ENCODE measurements around the gene HLA-DQB1. TPM values are rescaled to one million over a fixed set of nuclear protein-coding genes. Genes with fewer than 3 reads are reported as not detected.

Gene HLA-DQB1
- total RNA-seq, 4 donors from 2014 or later = 0.14 to 1.9 (median 1.1) TPM; not detected in 1

- H3K27ac ChIP-seq = peak overlapping the region in 2 of 4 donors; percentile 15 to 21
- H3K4me3 ChIP-seq = no peak overlapping the region
- intact Hi-C loops (cut with DNase I; ENCODE audit: low total_unique reads) = no loop called here
- H3K27me3 ChIP-seq = no peaks in the 10 kb centered on the region
- no peaks in the 10 kb centered on the region for H3K4me1 ChIP-seq
- TF ChIP-seq, protein P1, sequence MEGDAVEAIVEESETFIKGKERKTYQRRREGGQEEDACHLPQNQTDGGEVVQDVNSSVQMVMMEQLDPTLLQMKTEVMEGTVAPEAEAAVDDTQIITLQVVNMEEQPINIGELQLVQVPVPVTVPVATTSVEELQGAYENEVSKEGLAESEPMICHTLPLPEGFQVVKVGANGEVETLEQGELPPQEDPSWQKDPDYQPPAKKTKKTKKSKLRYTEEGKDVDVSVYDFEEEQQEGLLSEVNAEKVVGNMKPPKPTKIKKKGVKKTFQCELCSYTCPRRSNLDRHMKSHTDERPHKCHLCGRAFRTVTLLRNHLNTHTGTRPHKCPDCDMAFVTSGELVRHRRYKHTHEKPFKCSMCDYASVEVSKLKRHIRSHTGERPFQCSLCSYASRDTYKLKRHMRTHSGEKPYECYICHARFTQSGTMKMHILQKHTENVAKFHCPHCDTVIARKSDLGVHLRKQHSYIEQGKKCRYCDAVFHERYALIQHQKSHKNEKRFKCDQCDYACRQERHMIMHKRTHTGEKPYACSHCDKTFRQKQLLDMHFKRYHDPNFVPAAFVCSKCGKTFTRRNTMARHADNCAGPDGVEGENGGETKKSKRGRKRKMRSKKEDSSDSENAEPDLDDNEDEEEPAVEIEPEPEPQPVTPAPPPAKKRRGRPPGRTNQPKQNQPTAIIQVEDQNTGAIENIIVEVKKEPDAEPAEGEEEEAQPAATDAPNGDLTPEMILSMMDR (IDR thresholded peaks at IDR 0.05) = peak in 2 of 5 experiments; percentile 33 to 38
- no peak for TF ChIP-seq POLR2A (IDR thresholded peaks at IDR 0.05)
- TF ChIP-seq POLR2AphosphoS5 (IDR thresholded peaks at IDR 0.05) = no peak
- no peak for TF ChIP-seq EP300 (IDR thresholded peaks at IDR 0.05; ENCODE audit: low read depth)
- in situ Hi-C loops (cut with MboI; ENCODE audit: low pct_ligation_motif_present in 1 of 4, low pct_unique_long_range_greater_than_20kb in 1 of 4, low sequenced_read_pairs in 3 of 4) = no loop called here
- 40 to 46% methylated on average over 1 of the region's 1 CpG for WGBS, 2 donors (ENCODE audit: low coverage in 1 of 2)
- DNase-seq = no peak
- H3K9me3 ChIP-seq = no peaks in the 10 kb centered on the region
- no peaks in the 10 kb centered on the region for H3K36me3 ChIP-seq
Observed at GRCh38 chr6:32622545-32623401, 43.7 kb downstream of the HLA-DQB1 start.

GRCh38 chr6:32621372-32621771, 45.1 kb downstream of the HLA-DQB1 start:
- TF ChIP-seq, protein P1 (IDR thresholded peaks at IDR 0.05) = no peak
- TF ChIP-seq POLR2A (IDR thresholded peaks at IDR 0.05) (no peak), EP300 (IDR thresholded peaks at IDR 0.05; ENCODE audit: low read depth) (no peak)
- Histone ChIP-seq H3K36me3 (no peaks in the 10 kb centered on the region), H3K9me3 (no peaks in the 10 kb centered on the region), H3K4me3 (no peak overlapping the region), H3K27me3 (no peaks in the 10 kb centered on the region), H3K4me1 (no peaks in the 10 kb centered on the region), H3K27ac (no peak overlapping the region)
- intact Hi-C loops (cut with DNase I; ENCODE audit: low total_unique reads) = no loop called here
- in situ Hi-C loops (cut with MboI; ENCODE audit: low pct_ligation_motif_present in 1 of 4, low pct_unique_long_range_greater_than_20kb in 1 of 4, low sequenced_read_pairs in 3 of 4) = no loop called here
- 17% methylated on average over 2 of the region's 3 CpGs; no CpG with 5 or more reads in 1 of the 2 donors for WGBS, 2 donors (ENCODE audit: low coverage in 1 of 2)
- no peak for DNase-seq

DNA sequence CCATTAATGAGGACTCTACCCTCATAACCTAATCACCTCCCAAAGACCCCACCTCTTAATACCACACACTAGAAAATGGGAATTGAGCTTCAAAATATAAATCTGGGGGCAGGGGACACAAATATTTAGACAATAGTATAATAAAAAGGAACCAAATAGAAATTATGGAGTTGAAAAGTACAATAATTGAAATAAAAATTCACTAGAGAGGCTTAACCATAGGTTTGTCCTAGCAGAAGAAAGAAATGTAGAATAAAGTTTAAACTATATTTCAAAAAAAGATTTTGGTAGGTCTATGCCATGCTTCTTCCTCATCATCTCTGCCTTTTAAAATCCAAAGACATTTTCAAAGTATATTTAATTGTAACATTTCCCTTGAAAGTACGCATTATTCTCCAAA, 48.7 kb downstream of the HLA-DQB1 start:
- in situ Hi-C loops (cut with MboI; ENCODE audit: low pct_ligation_motif_present in 1 of 4, low pct_unique_long_range_greater_than_20kb in 1 of 4, low sequenced_read_pairs in 3 of 4) (no loop called here), intact Hi-C loops (cut with DNase I; ENCODE audit: low total_unique reads) (no loop called here)
- H3K27ac ChIP-seq = no peak overlapping the region
- H3K27me3 ChIP-seq = no peaks in the 10 kb centered on the region
- WGBS, 2 donors (ENCODE audit: low coverage in 1 of 2) = 93% methylated on average over 1 of the region's 1 CpG
- no peaks in the 10 kb centered on the region for H3K36me3 ChIP-seq
- H3K9me3 ChIP-seq = no peaks in the 10 kb centered on the region
- TF ChIP-seq, protein P1 (IDR thresholded peaks at IDR 0.05) = no peak
- TF ChIP-seq POLR2AphosphoS5 (IDR thresholded peaks at IDR 0.05) (no peak), EP300 (IDR thresholded peaks at IDR 0.05; ENCODE audit: low read depth) (no peak)
- no peaks in the 10 kb centered on the region for H3K4me1 ChIP-seq
- DNase-seq = no peak
- H3K4me3 ChIP-seq = no peak overlapping the region

- intact Hi-C loops (cut with DNase I; ENCODE audit: low total_unique reads) (no loop called here), in situ Hi-C loops (cut with MboI; ENCODE audit: low pct_ligation_motif_present in 1 of 4, low pct_unique_long_range_greater_than_20kb in 1 of 4, low sequenced_read_pairs in 3 of 4) (no loop called here)
- Histone ChIP-seq H3K4me3 (no peak overlapping the region), H3K27ac (no peak overlapping the region), H3K27me3 (no peaks in the 10 kb centered on the region), H3K9me3 (no peaks in the 10 kb centered on the region), H3K36me3 (no peaks in the 10 kb centered on the region), H3K4me1 (no peaks in the 10 kb centered on the region)
- TF ChIP-seq, protein P1 (IDR thresholded peaks at IDR 0.05) = no peak
- TF ChIP-seq EP300 (IDR thresholded peaks at IDR 0.05; ENCODE audit: low read depth) = no peak
- no peak for TF ChIP-seq POLR2A (IDR thresholded peaks at IDR 0.05)
- TF ChIP-seq POLR2AphosphoS5 (IDR thresholded peaks at IDR 0.05) = no peak
- 38 to 39% methylated on average over 3 of the region's 3 CpGs for WGBS, 2 donors (ENCODE audit: low coverage in 1 of 2)
- DNase-seq = no peak
Observed at GRCh38 chr6:32615885-32616532, 50.4 kb downstream of the HLA-DQB1 start.
